Activated B cell treated with CpG ODN at 0.5 μM for 24 hours (primary cell): ENCODE results near the gene ATP5ME. TPM values are rescaled to one million over a fixed set of nuclear protein-coding genes. Genes with fewer than 3 reads are reported as not detected.

Experiments
- ATAC-seq: fragments of 200-7000 bp; cut with Tn5 transposase; one replicate; pipeline ENCODE4 v1.10.0; 2021; ENCODE audit warnings: low read depth, mild to moderate bottlenecking, moderate library complexity
- CTCF ChIA-PET: fragments of 350-600 bp; sonication (Branson Sonifier 250); formaldehyde crosslinking; loops from one replicate; lab custom pipeline; 2021; ENCODE audit warnings: antibody characterized with exemption; lab: Charles Lee
- POLR2A ChIA-PET: fragments of 350-600 bp; sonication (Branson Sonifier 250); formaldehyde crosslinking; loops from one replicate; lab custom pipeline; 2021; ENCODE audit warnings: antibody characterized with exemption; lab: Charles Lee
- DNase-seq: peaks from one replicate; pipeline ENCODE4 v3.0.0; 2022
- H3K27ac Mint-ChIP-seq: one replicate; pipeline ENCODE4 v1.8.0; 2020; ENCODE audit warnings: mixed read lengths
- H3K27me3 Mint-ChIP-seq: one replicate; pipeline ENCODE4 v1.8.0; 2021; ENCODE audit warnings: mixed read lengths
- H3K36me3 Mint-ChIP-seq: one replicate; pipeline ENCODE4 v1.8.0; 2021; ENCODE audit warnings: low read depth, mixed read lengths
- H3K4me1 Mint-ChIP-seq: one replicate; pipeline ENCODE4 v1.8.0; 2021; ENCODE audit warnings: mixed read lengths
- H3K4me3 Mint-ChIP-seq: one replicate; pipeline ENCODE4 v1.8.0; 2020; ENCODE audit warnings: mild to moderate bottlenecking, mixed read lengths
- H3K9me3 Mint-ChIP-seq: one replicate; pipeline ENCODE4 v1.8.0; 2020; ENCODE audit warnings: mixed read lengths
- CTCF ChIP-seq: fragments of 200-600 bp; IDR thresholded peaks from one replicate; pipeline ENCODE4 v1.8.0; 2022; ENCODE audit warnings: antibody characterized with exemption, mild to moderate bottlenecking
- intact Hi-C: fragments of 100-400 bp; cut with micrococcal nuclease; formaldehyde crosslinking; loops from one replicate; pipeline ENCODE4 v1.15.1; 2024
- total RNA-seq: library from RNA; stranded (reverse); gene quantifications from 2 replicates; pipeline ENCODE4 v1.2.3, GENCODE V29; 2022

Gene ATP5ME
- total RNA-seq, 1 donor from 2014 or later, result 152 TPM

GRCh38 chr4:720111-720860 lies 46.2 kb upstream of the ATP5ME start:
- Mint-ChIP-seq H3K4me1 (peaks cover 10% of the 10 kb centered on the region), H3K36me3 (peaks cover 37% of the 10 kb centered on the region), H3K27me3 (no peaks in the 10 kb centered on the region), H3K9me3 (no peaks in the 10 kb centered on the region), H3K27ac (peak overlapping the region; percentile 46), H3K4me3 (no peak overlapping the region)
- ChIA-PET POLR2A (interaction anchor here (1.2 kb wide), 1 partner anchor 46 kb away, joined by 3 read pairs; the partner anchor contains the start of gene MYL5), CTCF (no interaction called here)
- DNase-seq (no peak), ATAC-seq (no peak)
- intact Hi-C loops, result no loop called here
- no peak for TF ChIP-seq CTCF

- ATAC-seq, result no peak
- DNase-seq, result no peak
- intact Hi-C loops, result no loop called here
- POLR2A ChIA-PET, result no interaction called here
- no peaks in the 10 kb centered on the region for H3K27me3 Mint-ChIP-seq
- H3K9me3 Mint-ChIP-seq, result no peaks in the 10 kb centered on the region
- CTCF ChIA-PET, result no interaction called here
- TF ChIP-seq CTCF, result no peak
- H3K36me3 Mint-ChIP-seq, result peaks cover 35% of the 10 kb centered on the region
- no peak overlapping the region for H3K27ac Mint-ChIP-seq
- peaks cover 14% of the 10 kb centered on the region for H3K4me1 Mint-ChIP-seq
- no peak overlapping the region for H3K4me3 Mint-ChIP-seq
Measured at GRCh38 chr4:718460-718859, 44.4 kb upstream of the ATP5ME start.

- CTCF ChIA-PET, result no interaction called here
Measured at GRCh38 chr4:717601-718320, 43.7 kb upstream of the ATP5ME start.

GRCh38 chr4:714087-714486 lies 40.0 kb upstream of the ATP5ME start:
- intact Hi-C loops, result no loop called here
- Mint-ChIP-seq H3K36me3 (peaks cover 7% of the 10 kb centered on the region), H3K27ac (no peak overlapping the region), H3K27me3 (no peaks in the 10 kb centered on the region), H3K4me1 (peaks cover 26% of the 10 kb centered on the region), H3K4me3 (no peak overlapping the region), H3K9me3 (no peaks in the 10 kb centered on the region)
- ATAC-seq, result no peak
- ChIA-PET POLR2A (no interaction called here), CTCF (no interaction called here)
- no peak for TF ChIP-seq CTCF
- DNase-seq, result no peak

More at GRCh38 chr4:717601-718320, 43.7 kb upstream of the ATP5ME start:
- ATAC-seq (no peak), DNase-seq (no peak)
- POLR2A ChIA-PET, result no interaction called here
- no peak for TF ChIP-seq CTCF
- intact Hi-C loops, result no loop called here
- Mint-ChIP-seq H3K4me1 (peaks cover 14% of the 10 kb centered on the region), H3K27me3 (no peaks in the 10 kb centered on the region), H3K4me3 (no peak overlapping the region), H3K27ac (no peak overlapping the region), H3K9me3 (no peaks in the 10 kb centered on the region), H3K36me3 (peaks cover 29% of the 10 kb centered on the region)

GRCh38 chr4:712916-713632 lies 39.0 kb upstream of the ATP5ME start:
- CTCF ChIA-PET, result no interaction called here
- Mint-ChIP-seq H3K4me3 (no peak overlapping the region), H3K27ac (no peak overlapping the region), H3K4me1 (peaks cover 33% of the 10 kb centered on the region), H3K9me3 (no peaks in the 10 kb centered on the region), H3K36me3 (peaks cover 13% of the 10 kb centered on the region), H3K27me3 (no peaks in the 10 kb centered on the region)
- no peak for ATAC-seq
- DNase-seq, result no peak
- no peak for TF ChIP-seq CTCF
- POLR2A ChIA-PET, result no interaction called here
- intact Hi-C loops, result no loop called here
